Ovary (tissue), 9 donors: ENCODE data around the gene HMGB1. TPM values are rescaled to one million over a fixed set of nuclear protein-coding genes. Genes with fewer than 3 reads are reported as not detected.

Source experiments
- DNase-seq, 5 donors: peaks; one replicate each; pipeline ENCODE4 v3.0.0-alpha.2; 2019 to 2020
- H3K27ac ChIP-seq, 2 donors: fragments of 200-600 bp; one replicate each; pipeline versions ENCODE4 v1.5.1 to v1.8.0; 2019 to 2022
- H3K27me3 ChIP-seq: fragments of 200-600 bp; one replicate; pipeline ENCODE4 v1.8.0; 2022
- H3K36me3 ChIP-seq: fragments of 200-600 bp; sonication (generic); one replicate; pipeline ENCODE4 v1.5.1; 2019
- H3K4me1 ChIP-seq: one replicate; pipeline ENCODE4 v1.8.1; 2013; ENCODE audit warnings: mild to moderate bottlenecking, moderate library complexity; ENCODE audit not compliant: insufficient read depth
- H3K4me3 ChIP-seq: fragments of 200-600 bp; sonication (generic); one replicate; pipeline ENCODE4 v1.5.1; 2017
- H3K9me3 ChIP-seq, 2 donors: fragments of 200-600 bp in 1 of 2; sonication (generic) in 1 of 2; one replicate each; pipeline versions ENCODE4 v1.5.1 to v1.8.1; 2013 to 2019; ENCODE audit warnings: mild to moderate bottlenecking in 1 of 2, moderate library complexity in 1 of 2
- CTCF ChIP-seq, 3 donors: fragments of 450-650 bp in 2 of 3; fragments of 200-600 bp in 1 of 3; IDR thresholded peaks; one replicate each; pipeline versions ENCODE4 v1.5.1 to v1.8.0; 2016 to 2022; ENCODE audit warnings: antibody characterized with exemption in 3 of 3, mild to moderate bottlenecking in 1 of 3
- EP300 ChIP-seq: sonication (generic); formaldehyde crosslinking; IDR thresholded peaks from one replicate; pipeline ENCODE4 v1.6.1; 2017; ENCODE audit warnings: antibody characterized with exemption
- POLR2A ChIP-seq: fragments of 450-650 bp; IDR thresholded peaks from one replicate; pipeline ENCODE4 v1.6.1; 2017; ENCODE audit warnings: antibody characterized with exemption, mild to moderate bottlenecking, moderate library complexity
- WGBS, 3 donors: extraction: QIAGEN DNeasy Blood & Tissue Kit in 1 of 3; methylation state at CpG; one replicate each; pipeline versions ENCODE4 v1.1.5 to v1.1.7; 2013 to 2017; 5-methylcytosine and 5-hydroxymethylcytosine counted together
- intact Hi-C, 4 donors: fragments of 100-400 bp; cut with DNase I; formaldehyde crosslinking; loops; one replicate each; pipeline versions ENCODE4 v1.11.0 to v1.15.1; 2022 to 2023
- polyA plus RNA-seq, 2 donors: library from polyadenylated mRNA; stranded (reverse); fragments of 200-250 nt in 1 of 2; fragments of 350-450 nt in 1 of 2; fragmentation: Illumina TruSeq in 1 of 2; extraction: RNeasy Lipid Tissue Mini Kit (QIAGEN cat#74804) in 1 of 2; gene quantifications; one replicate each; pipeline ENCODE4 v1.2.3, GENCODE V29; 2013 to 2014
- total RNA-seq, 7 donors: library from RNA; depleted of rRNA in 2 of 7; stranded (reverse); fragments of >200 nt in 2 of 7; fragmentation: NEBNext Ultra II Directional in 3 of 7; extraction: Animal tissue kit (Norgen Biotek cat#: 25700) in 3 of 7; gene quantifications; one replicate each; pipeline versions ENCODE4 v1.1.0 to v1.2.4, GENCODE V29; 2016 to 2023
- donor health status: DM: no; HTN: no; CAD: no; lungs with moderate emphysema.
- donor health status: DM: no; HTN: no; CAD: no.
- donor health status: Bipolar disorder and iron deficiency.
- donor health status: DM: yes; HTN: yes; CAD: no.
- donor health status: DM: no; HTN: no; CAD: no.
- donor health status: DM: yes; HTN: yes; CAD: no.

The HMGB1 gene
- total and polyA plus RNA-seq, 9 donors = 163 to 323 (median 248) TPM

- no peaks in the 10 kb centered on the region for H3K9me3 ChIP-seq
- intact Hi-C loops = no loop called here
- H3K36me3 ChIP-seq = no peaks in the 10 kb centered on the region
- 69 to 74% (median 70%) methylated on average over 6 of the region's 6 CpGs for WGBS, 3 donors
- DNase-seq = no peak
- TF ChIP-seq EP300 (no peak), CTCF (IDR thresholded peaks at IDR 0.05) (no peak), POLR2A (no peak)
- no peak overlapping the region for H3K27ac ChIP-seq
- no peak overlapping the region for H3K4me3 ChIP-seq
- H3K27me3 ChIP-seq = no peaks in the 10 kb centered on the region
- no peaks in the 10 kb centered on the region for H3K4me1 ChIP-seq
These were observed 47.5 kb downstream of the HMGB1 start for GRCh38 chr13:30418075-30418716.

GRCh38 chr13:30416471-30416870 lies 49.3 kb downstream of the HMGB1 start:
- no peak overlapping the region for H3K27ac ChIP-seq
- no peaks in the 10 kb centered on the region for H3K36me3 ChIP-seq
- H3K4me1 ChIP-seq = no peaks in the 10 kb centered on the region
- DNase-seq = no peak
- 85 to 95% (median 89%) methylated on average over 1 of the region's 1 CpG for WGBS, 3 donors
- no peak overlapping the region for H3K4me3 ChIP-seq
- H3K9me3 ChIP-seq = no peaks in the 10 kb centered on the region
- H3K27me3 ChIP-seq = no peaks in the 10 kb centered on the region
- TF ChIP-seq EP300 (no peak), CTCF (IDR thresholded peaks at IDR 0.05) (no peak), POLR2A (no peak)
- intact Hi-C loops = loop anchor here in 1 of 4 donors (2.0 kb wide), 1 partner anchor 30 kb away; no protein-coding TSS in a partner anchor

GRCh38 chr13:30415430-30416030 lies 50.2 kb downstream of the HMGB1 start:
- TF ChIP-seq CTCF (IDR thresholded peaks at IDR 0.05) = no peak
- TF ChIP-seq EP300 = no peak
- TF ChIP-seq POLR2A = no peak
- 60 to 85% (median 60%) methylated on average over 3 of the region's 3 CpGs for WGBS, 3 donors
- no peaks in the 10 kb centered on the region for H3K36me3 ChIP-seq
- H3K4me3 ChIP-seq = no peak overlapping the region
- no peaks in the 10 kb centered on the region for H3K27me3 ChIP-seq
- no peak overlapping the region for H3K27ac ChIP-seq
- no peaks in the 10 kb centered on the region for H3K4me1 ChIP-seq
- H3K9me3 ChIP-seq = no peaks in the 10 kb centered on the region
- intact Hi-C loops = loop anchor here in 1 of 4 donors (2.0 kb wide), 1 partner anchor 31 kb away; no protein-coding TSS in a partner anchor
- no peak for DNase-seq

- Histone ChIP-seq H3K36me3 (no peaks in the 10 kb centered on the region), H3K27ac (no peak overlapping the region), H3K27me3 (no peaks in the 10 kb centered on the region), H3K9me3 (no peaks in the 10 kb centered on the region), H3K4me3 (no peak overlapping the region), H3K4me1 (no peaks in the 10 kb centered on the region)
- 61% methylated on average over 3 of the region's 3 CpGs for WGBS, 3 donors
- intact Hi-C loops = no loop called here
- DNase-seq = no peak
- TF ChIP-seq POLR2A (no peak), CTCF (IDR thresholded peaks at IDR 0.05) (no peak), EP300 (no peak)
These were observed 51.9 kb downstream of the HMGB1 start for GRCh38 chr13:30413842-30414241.
